NCI-H1092 (cell line): ENCODE data around the gene STOX2.
"Not testable (repeated sequence)": the region's sequence is repeated elsewhere in the genome, so short reads cannot be mapped to it uniquely, and the experiment has no call there.

Experiments
- DNase-seq: peaks from one replicate; lab custom pipeline; 2025; lab: John Stamatoyannopoulos, UW

Gene STOX2

DNA sequence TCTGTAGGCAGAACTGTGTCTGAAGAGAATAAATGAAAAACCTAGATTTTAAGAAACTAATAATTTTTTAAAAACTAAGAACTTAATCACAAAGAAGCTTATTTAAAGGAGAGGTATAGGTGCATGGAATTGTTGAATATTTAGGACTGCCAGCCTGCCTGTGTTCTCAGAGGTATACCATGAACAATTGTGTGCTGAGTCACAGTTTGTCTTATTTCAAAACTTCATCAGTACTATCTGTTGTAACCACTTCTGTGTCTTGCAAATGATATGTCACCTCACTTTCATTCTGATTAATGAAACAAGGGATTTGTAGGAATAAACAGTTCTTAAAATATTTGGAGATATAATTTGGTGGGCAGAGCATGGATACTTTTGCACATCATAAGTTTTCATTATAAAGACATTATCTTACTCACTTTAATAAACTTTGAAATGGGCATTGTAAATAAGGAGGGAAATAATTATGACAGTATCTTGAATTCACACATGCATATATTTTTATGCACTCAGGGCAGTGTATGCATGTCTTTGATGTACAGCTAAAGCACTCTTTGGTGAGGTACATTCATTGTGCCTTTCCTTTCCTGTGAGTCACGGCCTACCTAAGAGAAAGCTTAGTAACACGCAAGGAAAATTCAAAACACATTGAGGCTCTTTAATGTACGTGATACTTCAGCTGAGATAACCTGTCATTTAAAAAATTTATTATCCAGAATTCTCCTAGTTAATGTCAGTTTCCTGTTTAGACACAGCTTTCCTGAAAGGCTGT lies 31.7 kb downstream of the STOX2 start:
- no peak for DNase-seq

DNA sequence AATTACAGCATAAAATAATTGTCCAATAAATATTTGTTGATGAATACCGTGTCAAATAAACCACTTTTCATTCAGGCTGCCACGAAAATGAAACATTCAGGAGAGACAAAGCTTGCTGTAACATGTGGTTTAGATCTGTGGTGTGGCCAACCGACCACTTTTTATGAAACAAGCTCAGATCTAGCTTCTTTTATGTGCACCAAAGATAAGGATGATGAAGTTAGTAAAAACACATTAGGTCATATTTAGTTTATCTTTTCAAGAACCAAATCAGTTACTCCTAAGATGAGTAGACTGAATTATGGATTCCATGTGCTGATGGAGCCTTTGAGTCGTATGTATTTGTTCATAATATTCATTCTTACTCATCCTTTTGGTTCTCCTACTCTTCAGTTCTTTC lies 35.8 kb downstream of the STOX2 start:
- DNase-seq = no peak

DNA sequence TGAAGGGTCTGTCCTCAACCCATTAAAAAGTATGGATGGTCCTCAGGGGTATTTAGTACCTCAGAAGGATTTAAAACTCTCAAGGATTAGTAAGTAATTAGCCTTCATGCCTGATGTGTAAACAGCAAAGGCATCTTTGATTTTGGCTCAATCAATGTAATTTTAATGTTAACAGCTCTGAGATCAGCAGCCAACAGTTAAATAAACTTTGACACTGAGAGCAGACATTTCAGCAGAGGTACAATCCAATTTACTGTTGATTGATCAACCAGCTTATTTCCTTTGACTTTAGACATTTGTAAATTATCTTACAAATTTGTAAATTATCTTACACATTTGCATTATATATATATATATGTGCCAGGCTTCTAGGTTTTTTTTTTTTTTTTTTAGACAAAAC lies 36.9 kb downstream of the STOX2 start:
- DNase-seq = no peak

DNA sequence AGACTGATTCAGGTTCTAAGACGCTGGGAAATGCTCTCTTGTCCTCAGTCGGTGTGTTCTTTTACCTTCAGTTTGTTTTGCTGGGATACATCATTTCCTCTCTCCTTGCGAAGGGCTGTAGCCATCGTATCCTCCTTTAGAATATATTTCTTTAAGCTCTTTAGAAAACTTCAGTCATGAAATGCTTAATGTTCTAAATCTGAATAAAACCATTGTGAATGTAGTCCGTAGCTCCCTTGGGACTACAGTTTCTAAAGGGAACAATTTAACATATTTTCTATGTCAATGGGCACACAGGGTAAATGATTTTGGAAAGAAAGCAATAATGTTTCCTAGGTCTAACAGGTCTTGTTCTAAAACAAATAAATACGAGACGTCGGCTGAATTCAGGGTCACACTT lies 40.6 kb downstream of the STOX2 start:
- DNase-seq = no peak

DNA sequence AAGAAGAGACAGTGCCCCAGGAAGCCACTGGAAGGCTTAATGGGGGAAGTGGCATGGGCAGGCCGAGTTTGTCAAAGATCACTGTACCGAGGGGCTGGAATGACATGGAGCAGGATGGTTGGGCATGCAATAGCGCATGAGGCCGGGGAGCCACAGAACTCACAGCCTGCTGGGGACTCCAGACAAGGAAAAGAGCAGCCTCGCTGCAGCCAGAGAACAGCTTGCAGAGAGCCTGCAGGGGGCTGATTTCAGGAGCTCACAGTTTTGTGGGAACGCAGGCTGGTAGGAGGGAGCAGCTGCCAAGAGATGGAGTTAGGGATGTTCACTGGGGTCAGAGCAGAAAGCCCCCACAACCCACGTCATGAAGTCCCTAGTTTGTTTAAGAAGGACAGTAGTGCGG lies 45.4 kb downstream of the STOX2 start:
- no peak for DNase-seq

DNA sequence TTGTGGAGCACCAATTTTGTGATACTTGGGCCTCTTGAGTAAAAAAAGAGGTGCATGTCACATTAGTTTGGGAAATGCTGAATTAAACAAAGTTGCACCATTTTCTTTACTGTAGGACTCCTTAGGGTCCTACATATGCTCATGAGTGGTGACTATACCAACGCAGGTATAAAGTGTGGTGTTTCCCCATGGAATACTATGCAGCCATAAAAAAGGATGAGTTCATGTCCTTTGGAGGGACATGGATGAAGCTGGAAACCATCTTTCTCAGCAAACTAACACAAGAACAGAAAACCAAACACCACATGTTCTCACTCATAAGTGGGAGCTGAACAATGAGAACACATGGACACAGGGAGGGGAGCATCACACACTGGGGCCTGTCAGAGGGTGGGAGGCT lies 47.5 kb downstream of the STOX2 start:
- not testable (repeated sequence) for DNase-seq

DNA sequence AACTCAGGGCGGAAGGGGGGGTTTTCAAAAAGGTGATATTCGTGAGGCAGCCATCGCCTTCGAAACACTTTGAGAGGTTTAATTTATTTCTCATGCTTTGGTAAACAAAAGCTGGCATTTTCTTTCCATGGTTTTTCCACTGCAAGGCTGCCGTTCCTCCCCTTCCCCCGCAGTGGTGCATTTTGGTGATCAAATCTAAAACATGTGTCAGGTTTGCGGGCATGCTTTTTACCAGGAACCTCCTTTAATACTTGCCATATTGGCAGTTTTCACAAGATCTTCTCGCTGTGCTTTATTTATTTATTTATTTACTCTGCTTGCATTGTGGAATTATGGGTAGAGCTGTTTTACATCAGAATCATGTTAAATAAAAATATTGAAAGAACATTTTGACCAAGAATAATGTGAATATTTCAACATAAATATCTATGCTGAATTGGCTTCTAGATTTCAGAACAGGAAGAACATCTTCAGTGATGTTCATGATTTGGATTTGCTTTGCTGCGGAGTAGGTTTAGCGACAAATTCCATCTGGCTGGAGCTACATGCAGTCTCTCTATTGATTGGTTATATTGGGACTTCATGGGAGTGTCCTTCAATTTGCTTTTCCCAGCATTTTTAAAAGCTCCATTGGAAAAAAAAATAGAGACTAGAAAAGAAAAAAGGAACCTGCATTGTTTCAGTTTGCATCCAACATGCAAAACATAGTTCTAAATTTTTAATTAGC lies 54.4 kb downstream of the STOX2 start:
- peak; percentile 39 for DNase-seq

DNA sequence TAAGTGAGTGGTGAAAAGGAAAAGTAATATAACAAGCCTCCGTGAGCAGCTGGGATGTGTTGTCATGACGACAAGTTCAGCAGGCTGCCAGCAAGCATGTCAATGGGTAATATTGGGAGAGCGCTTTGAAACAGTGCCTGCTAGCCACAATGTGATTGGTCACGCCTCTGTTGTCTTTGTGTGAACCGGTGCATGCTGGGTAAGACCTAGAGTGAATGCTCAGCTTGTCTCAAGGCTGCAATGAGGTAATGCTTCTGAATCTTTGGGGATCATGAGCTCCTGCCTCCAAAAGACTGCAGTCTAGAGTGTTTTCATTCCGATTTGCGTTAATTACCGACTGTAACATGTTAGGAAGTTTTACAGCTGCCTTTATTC lies 54.9 kb downstream of the STOX2 start:
- DNase-seq = peak; percentile 87

DNA sequence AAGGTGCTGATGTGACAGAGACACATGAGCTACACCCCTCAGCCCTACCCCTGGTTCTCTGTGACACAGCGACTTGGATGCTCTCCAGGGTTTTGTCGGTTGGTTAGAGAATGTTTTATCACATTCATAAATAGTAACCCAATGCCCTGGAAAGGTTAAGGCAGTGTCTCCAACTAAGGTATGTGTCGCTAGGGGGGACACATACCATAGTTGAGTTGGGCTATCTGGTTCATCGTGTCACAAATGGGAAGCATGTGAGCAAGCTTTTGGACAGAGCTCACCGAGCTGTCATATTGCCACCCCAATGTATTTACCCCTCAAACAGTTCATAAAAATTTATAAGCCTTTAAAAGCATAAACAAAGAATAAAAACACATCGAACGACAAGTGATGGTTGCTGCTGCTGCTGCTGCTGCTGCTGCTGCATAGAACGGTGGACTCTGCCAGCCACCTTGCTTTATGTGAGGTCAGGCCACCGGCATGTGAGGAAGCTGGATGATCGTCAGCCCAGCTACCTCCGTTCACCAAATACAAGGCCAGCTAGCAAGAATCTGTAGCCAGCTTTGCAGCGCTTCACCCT lies 55.9 kb downstream of the STOX2 start:
- peak; percentile 17 for DNase-seq

DNA sequence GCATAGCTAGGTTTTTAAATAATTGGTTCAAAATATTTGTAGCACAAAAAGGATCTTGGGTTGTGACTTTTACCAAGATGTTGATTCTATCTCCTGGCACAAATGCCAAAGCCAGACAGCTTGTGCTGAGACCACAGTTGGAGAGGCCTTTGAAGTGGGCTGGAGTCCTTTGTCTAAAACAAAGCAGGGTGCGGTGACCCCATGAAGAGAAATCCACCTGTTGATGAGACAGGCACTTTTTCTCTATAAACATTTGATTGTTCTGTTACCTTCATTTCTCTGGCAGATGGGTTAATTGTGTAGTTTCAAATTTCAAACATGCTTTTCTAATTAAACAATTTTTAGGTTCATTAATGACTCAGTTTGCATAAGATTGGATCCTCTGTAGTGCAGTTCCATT lies 56.7 kb downstream of the STOX2 start:
- no peak for DNase-seq

DNA sequence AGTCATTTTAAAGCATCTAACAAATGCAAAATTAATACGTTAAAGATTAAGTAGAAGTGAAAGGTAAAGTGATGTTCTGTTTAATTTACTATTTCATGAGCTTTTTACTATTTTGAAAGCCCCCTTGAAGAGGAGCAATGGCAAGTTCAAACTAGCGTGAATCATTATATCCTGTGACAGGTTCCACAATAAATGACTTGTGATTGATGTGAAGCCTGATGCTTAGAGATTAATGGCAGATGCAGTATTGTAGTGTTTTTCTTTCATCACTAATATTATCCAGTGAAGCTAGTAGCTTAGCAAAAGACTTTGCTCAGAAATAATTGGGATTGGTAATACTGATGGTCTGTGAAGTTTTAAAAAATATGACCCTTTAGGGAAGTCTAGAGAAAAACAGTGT lies 57.3 kb downstream of the STOX2 start:
- DNase-seq = no peak

DNA sequence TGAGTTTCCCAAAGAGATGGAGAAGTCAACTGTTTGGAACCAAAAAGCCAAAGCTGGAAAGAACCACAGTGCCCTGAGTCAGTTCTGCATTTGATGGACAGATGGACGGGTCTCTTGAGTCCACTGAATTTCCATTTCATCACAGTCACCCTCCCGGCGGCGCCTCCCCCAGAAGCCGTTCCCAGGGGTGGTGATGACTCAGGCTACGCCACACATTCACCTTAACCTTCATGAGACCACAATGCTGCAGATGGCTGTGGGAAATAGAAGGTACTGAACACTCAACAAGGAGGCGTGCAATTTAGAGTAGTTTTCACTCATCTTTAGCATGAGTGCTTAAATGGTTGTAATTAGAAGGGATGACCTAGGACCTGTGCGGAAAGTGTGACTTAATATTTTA lies 61.3 kb downstream of the STOX2 start:
- DNase-seq = no peak

DNA sequence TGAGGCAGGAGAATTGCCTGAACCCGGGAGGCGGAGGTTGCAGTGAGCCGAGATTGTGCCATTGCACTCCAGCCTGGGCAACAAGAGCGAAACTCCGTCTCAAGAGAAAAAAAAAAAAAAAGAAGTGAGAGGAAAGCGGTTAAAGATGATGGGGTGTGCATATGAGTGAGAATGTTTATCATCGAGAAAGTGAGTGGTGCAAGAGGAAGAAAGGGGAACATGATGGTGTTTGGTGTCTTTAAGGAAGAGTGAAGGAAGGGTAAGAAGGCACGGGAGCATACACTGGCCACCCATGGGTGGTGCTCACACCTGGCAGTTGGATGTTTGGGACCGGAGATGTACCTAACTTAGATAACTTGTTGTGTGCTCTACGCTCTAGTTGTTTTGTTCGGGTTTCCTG lies 62.2 kb downstream of the STOX2 start:
- DNase-seq = no peak

DNA sequence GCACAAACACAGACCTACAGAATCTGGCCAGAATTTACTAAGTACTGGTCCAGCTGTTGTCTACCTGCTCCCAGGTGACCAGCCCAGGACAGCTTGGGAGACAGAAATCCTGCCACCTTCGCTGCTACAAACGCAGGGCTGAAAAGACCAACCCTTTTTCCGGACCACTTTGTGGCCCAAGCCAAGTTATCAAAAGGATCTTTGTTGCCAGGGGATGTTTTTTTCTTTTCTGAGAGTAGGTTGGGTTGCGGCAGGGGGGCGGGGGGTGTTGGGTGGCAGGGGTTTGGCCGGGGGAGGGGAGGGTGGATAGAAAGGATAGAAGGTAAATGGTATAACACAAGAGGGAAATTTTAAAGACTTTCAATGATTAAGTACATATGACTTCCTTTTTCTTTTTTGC lies 63.4 kb downstream of the STOX2 start:
- DNase-seq = no peak

DNA sequence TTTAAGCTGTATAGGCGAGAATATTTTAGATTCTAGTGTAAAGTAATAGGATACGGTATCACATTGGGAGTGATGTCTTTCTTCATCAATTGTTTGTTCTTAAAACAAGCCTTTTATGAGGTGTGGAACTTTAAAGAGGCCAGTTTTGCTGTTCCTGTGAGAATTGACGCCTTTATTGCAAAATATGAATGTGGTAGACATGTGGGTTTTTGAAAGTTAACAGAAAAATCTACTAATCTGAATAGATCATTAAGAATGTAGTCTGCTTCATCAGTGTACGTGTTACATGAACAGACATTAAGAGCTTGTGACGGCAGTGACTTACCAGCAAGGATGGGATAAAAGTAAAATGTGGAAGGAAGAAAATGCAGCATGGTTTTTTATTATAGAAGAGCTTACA lies 63.8 kb downstream of the STOX2 start:
- DNase-seq = no peak

DNA sequence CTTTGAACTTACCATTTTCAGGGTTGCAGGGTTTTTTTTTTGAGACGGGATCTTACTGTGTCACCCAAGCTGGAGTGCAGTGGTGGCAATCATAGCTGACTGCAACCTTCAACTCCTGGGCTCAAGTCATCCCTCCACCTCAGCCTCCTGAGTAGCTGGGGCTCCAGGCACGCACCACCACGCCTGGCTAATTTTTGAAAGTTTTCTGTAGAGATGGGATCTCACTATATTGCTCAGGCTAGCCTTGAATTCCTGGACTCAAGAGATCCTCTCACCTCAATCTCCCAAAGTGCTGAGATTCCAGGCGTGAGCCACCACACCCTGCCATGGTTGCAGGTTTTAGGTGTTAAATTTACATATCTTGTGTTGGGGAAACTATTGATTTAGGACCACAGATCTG lies 64.5 kb downstream of the STOX2 start:
- DNase-seq = no peak

DNA sequence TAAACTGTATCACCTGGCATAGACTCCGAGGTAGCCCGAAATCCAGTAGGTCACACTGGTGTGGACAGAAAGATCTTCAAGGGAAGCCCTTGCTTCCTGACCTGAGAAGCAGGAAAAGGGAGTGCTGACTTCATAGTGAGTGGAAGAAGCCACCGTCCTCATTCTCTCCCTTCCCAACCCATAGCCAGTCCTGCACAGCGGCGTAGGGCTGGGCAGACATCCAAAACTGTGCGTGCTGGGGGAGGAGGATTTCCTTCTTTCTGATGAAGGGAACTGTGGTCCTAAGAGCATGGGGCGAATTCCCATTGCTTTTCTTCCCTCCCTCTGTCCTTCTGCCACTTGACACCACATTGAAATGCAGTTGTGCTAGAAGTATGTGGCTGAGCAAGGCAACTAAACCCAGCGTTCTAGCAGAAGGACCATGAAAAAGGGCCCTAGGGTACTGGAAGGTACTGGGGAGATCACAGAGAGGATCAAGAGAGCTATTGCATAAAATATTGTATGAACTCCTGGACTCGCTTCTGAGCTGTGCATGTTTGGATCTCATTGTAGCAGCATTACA lies 66.9 kb downstream of the STOX2 start:
- no peak for DNase-seq

DNA sequence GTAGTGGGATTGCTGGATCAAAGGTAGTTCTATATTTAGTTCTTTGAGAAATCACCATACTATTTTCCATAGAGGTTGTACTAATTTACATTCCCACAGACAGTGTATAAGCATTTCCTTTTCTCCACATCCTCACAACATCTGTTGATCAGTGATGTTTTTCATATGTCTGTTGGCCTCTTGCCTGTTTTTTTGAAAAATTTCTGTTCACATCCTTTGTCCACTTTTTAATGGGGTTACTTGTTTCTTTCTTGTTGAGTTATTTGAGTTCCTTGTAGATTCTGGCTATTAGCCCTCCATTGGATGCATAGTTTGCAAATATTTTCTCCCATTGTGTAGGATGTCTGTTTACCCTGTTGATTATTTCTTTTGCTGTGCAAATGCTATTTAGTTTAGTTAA lies 72.6 kb downstream of the STOX2 start:
- no peak for DNase-seq

DNA sequence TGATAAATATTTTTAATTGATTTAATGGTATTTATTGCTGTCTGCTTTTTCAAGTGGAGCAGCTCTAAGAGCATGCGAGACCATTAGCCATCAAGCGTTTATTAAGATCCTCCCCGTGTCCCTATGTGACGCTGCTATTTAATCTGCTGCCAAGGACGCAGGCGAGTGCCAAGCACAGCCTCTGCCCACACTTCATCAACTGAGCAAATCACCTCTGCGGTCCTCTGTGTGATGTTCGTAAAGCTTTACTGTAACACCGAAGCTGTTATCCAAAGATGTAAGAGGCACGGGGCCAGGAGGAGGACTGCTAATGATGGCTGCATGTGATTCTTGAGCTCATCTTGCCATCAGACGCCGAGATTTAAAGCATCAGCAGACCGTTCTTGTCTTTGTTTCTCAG lies 79.5 kb downstream of the STOX2 start:
- no peak for DNase-seq

DNA sequence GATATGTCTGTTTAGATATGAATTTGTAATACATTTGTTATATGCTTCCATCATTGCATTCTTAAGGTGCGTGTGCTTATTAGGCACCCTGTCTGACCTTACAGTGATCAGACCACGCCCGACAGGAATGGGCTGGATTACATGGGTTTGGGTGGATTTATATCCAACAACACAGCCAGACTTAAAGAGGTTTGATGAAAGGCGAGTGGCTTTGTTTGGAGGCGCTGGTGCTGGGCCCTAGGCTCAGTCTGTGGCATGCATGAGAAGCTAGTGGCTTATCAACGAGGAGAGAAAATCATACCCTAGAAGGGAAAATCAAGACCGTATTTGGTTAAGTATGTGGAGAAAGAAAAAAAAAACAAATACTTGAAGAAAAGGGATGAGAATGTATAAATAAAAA lies 80.7 kb downstream of the STOX2 start:
- no peak for DNase-seq

DNA sequence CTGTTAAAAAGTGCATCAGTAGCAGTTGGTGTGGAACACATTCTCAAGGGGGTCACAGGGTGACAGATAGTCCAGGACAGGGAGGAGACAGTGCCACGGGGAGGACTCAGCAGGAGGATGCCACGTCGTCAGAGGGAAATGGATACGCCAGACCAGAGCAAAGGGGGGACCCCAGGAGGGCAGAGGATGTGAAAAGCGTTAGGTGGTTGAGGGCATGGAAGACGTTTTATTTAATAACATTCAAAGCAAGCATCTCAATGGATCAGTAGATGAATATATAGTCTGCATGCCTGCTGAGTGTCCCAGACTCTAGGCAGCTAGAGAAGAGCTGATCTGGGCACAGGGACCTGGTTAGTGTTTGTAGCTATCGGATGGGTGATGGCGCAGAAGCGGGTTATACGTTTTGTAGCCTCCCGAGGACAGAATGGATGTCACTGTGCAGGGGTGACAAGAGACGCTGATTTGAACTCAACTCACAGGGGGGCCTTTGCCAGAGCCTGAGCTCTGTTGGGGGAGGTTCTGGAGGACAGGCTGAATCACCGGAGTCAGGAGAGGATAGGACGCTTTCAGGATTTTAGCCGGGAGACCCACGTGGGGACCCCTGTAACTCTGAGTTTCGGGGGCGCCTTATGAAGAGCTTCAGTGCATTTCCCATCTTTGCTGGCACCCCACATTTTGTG lies 81.3 kb downstream of the STOX2 start:
- DNase-seq = no peak
